ENCODE results near the gene AUP1.
A peak's percentile ranks its signal among the peaks of the same experiment; 100 is the strongest.

AUP1 gene

GRCh38 chr2:74512744-74513604 lies 16.5 kb downstream of the AUP1 start:
- DNase-seq = no peak

- no peak for DNase-seq
Measured at GRCh38 chr2:74511104-74511989, 18.2 kb downstream of the AUP1 start.

GRCh38 chr2:74510272-74510671 lies 19.2 kb downstream of the AUP1 start:
- no peak for DNase-seq

- DNase-seq = peak; percentile 40 to 51
Measured at GRCh38 chr2:74507926-74508520, 21.5 kb downstream of the AUP1 start.

GRCh38 chr2:74507145-74507925 lies 22.2 kb downstream of the AUP1 start, which contains the start of gene PCGF1:
Gene PCGF1, minus strand, starts transcription at chr2:74507695. Its CDS starts 27 bp downstream, at chr2:74507668.
- DNase-seq = peak; percentile 95 to 96

GRCh38 chr2:74505448-74506246 lies 23.9 kb downstream of the AUP1 start:
- no peak for DNase-seq

- no peak for DNase-seq
Measured at GRCh38 chr2:74504591-74504990, 24.9 kb downstream of the AUP1 start.

GRCh38 chr2:74503506-74504475 lies 25.7 kb downstream of the AUP1 start:
- no peak for DNase-seq

- peak; percentile 56 to 75 for DNase-seq
Measured at GRCh38 chr2:74502720-74503505, 26.6 kb downstream of the AUP1 start.

- DNase-seq = peak in 1 of 2 experiments; percentile 25
Measured at GRCh38 chr2:74502147-74502719, 27.3 kb downstream of the AUP1 start.

- DNase-seq = no peak
Measured at GRCh38 chr2:74501335-74502071, 28.0 kb downstream of the AUP1 start.

- no peak for DNase-seq
Measured at GRCh38 chr2:74500578-74500946, 28.9 kb downstream of the AUP1 start.

GRCh38 chr2:74499940-74500577 lies 29.4 kb downstream of the AUP1 start:
- no peak for DNase-seq

- DNase-seq = peak; percentile 65 to 66
Measured at GRCh38 chr2:74499267-74499939, 30.1 kb downstream of the AUP1 start, which contains the start of gene LBX2. Gene LBX2, minus strand, starts transcription at chr2:74499603. Its CDS starts 66 bp downstream, at chr2:74499537.

GRCh38 chr2:74498500-74499266 lies 30.8 kb downstream of the AUP1 start:
- DNase-seq = peak; percentile 57 to 65

GRCh38 chr2:74497777-74498499 lies 31.6 kb downstream of the AUP1 start:
- DNase-seq = no peak
